GM21825 (cell line): ENCODE data around the gene ARHGEF12.
A peak's percentile ranks its signal among the peaks of the same experiment; 100 is the strongest.

Source experiments
- ATAC-seq: cut with Tn5 transposase; IDR thresholded peaks from one replicate; pipeline ENCODE4 v1.9.1; 2021; ENCODE audit warnings: mild to moderate bottlenecking, moderate library complexity; ENCODE audit not compliant: unreplicated experiment

The ARHGEF12 gene

GRCh38 chr11:120420572-120420971, 84.4 kb downstream of the ARHGEF12 start:
- ATAC-seq: no peak

GRCh38 chr11:120424185-120424969, 88.2 kb downstream of the ARHGEF12 start:
- no peak for ATAC-seq

GRCh38 chr11:120424970-120425332, 88.7 kb downstream of the ARHGEF12 start:
- ATAC-seq: no peak

GRCh38 chr11:120425527-120425926, 89.3 kb downstream of the ARHGEF12 start:
- ATAC-seq: no peak

GRCh38 chr11:120430146-120430545, 93.9 kb downstream of the ARHGEF12 start:
- ATAC-seq: no peak

GRCh38 chr11:120431633-120432032, 95.4 kb downstream of the ARHGEF12 start:
- peak; percentile 38 for ATAC-seq

DNA sequence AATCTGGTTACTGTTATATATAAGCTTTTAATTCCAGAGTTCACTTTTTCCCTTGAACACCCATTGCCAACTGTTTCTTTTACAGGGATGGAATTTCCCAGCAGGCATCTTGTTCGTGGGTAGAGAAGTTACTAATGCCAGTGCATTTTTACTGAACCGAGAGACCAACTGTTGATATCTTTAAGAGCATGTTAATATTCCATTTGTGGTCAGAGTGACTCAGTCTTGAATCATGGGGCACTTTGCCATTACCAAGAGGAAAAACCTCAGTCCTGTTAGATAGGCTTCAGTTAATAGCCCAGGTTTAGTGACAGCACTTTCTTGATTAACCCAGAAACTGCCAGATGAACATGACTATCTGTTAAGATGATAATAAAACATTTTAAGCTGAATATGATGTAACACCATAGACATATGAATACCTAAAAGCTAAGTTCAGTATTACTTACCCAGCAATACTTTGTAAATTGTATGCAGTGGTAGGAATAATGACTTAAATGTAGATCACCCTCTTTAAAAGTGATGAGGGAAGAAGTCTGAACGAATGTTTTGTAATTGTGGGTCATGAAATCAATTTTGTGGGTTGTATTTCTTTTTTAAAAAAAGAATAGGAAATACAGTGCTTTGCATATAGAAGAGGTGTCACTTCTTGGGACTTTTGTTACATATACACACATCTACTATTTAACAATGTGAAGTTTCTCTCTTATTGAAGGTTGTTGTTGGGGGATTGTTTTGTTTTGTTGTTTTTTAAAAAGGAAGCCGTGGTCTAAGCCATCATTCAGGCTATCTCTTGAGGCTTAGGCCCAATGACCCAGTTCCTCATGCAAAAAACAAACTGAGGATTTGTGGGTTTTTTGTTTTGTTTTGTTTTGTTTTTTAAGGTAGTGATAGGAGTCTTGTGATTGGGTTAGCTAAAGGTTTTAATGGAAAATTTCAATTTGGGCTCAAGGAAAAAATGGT, 96.1 kb downstream of the ARHGEF12 start:
- ATAC-seq: no peak

DNA sequence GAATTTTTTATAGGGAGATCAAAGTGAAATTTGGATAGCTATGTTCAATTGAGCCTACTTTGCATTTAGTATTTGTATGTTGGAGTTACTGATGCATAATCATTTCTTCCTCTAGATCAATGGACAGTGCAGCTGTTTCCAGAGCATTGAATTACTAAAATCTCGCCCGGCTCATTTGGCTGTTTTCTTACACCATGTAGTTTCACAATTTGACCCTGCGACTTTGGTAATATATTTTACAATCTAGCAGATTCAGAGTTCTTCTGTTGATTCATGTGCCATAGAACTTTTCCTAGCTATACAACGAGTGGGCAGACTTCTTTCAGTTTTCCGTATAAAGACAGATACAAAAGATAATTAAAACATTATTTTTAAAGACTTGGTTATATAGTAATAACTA, 105.4 kb downstream of the ARHGEF12 start:
- ATAC-seq: no peak

GRCh38 chr11:120442031-120442430, 105.8 kb downstream of the ARHGEF12 start:
- no peak for ATAC-seq

- ATAC-seq: no peak
Measured at GRCh38 chr11:120446802-120447201, 110.6 kb downstream of the ARHGEF12 start.

GRCh38 chr11:120448240-120448639, 112.0 kb downstream of the ARHGEF12 start:
- ATAC-seq: no peak

- no peak for ATAC-seq
Measured at GRCh38 chr11:120455487-120455886, 119.3 kb downstream of the ARHGEF12 start.

- ATAC-seq: no peak
Measured at GRCh38 chr11:120457996-120458395, 121.8 kb downstream of the ARHGEF12 start.

GRCh38 chr11:120462825-120463224, 126.6 kb downstream of the ARHGEF12 start:
- no peak for ATAC-seq

GRCh38 chr11:120465921-120466534, 129.8 kb downstream of the ARHGEF12 start:
- ATAC-seq: no peak

DNA sequence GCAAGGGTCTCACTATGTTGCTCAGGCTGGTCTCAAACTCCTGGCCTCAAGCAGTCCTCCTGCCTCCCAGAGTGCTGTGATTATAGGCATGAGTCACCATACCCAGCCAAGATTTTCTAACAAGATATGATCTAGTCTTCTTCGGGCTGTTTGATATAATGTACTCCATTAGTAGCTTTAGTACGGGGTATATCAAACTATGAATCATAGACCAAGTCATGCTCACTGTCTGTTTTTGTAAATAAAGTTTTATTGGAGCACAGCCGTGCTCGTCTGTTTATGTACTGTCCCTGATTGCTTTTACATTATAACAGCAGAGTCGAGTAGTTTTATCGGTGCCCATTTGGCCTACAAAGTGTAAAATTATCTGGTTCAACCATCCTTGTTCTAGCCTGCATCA, 131.4 kb downstream of the ARHGEF12 start:
- no peak for ATAC-seq

DNA sequence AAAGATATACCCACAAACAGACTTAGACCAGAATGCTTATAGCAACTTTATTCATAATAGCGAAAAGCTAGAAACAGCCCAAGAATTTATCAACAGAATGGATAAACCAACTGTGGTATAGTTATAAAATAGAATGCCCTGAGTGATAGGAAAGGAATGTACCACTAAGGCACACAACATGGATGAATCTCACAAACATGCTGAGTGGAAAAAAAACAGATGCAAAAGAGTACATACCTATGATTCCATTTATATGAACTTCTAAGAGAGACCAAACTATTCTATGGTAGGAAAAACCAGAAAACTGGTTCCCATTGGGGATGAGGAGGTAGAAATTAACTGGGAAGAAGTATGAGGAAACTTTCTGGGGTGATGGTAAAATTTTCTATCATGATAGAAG, 134.9 kb downstream of the ARHGEF12 start:
- ATAC-seq: no peak

DNA sequence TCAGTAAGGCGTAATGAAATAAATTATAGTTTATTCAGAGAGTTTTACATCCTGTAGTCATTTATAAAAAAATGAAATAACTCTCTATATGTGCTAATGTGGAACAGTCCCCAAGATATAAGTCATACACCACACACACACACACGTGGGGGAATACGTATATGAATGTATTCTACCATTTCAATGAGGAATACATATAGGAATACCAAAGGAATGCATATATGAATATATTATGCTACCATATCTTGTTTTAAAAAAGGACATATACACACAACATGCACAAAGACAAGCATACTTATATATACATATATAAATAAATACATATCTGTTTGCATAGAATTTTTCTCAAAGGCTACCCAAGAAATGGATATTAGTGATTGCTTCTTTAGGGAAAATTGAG, 135.8 kb downstream of the ARHGEF12 start:
- ATAC-seq: no peak

DNA sequence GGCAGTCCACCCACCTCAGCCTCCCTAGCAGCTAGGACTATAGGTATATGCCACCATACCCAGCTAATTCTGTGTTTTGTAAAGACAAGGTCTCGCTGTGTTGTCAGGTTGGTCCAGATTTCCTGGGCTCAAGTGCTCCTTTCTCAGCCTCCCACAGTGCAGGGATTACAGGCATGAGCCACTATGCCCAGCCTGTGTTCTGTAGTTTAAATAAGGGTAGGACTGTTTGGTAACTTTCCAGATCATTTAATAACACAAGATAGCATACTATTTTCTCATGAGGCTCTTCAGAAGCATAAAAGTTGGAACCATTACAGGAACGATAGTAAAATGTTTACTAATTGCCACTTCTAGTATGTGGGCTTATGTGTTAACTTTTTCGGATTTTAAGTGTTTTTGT, 137.3 kb downstream of the ARHGEF12 start:
- ATAC-seq: no peak

- ATAC-seq: no peak
Measured at GRCh38 chr11:120482149-120482548, 145.9 kb downstream of the ARHGEF12 start.

GRCh38 chr11:120484722-120485121, 148.5 kb downstream of the ARHGEF12 start:
- ATAC-seq: no peak
